ENCODE results near the gene SAMD14. TPM values are rescaled to one million over a fixed set of nuclear protein-coding genes. Genes with fewer than 3 reads are reported as not detected.

Gene SAMD14
- total and polyA plus RNA-seq, 11 donors: 0.44 to 3.9 (median 1.2) TPM

- TF ChIP-seq CTCF (IDR thresholded peaks at IDR 0.05): no peak
- no peak for TF ChIP-seq POLR2A (IDR thresholded peaks at IDR 0.05)
- intact Hi-C loops (cut with DNase I): no loop called here
- Histone ChIP-seq H3K4me3 (no peak overlapping the region), H3K27me3 (no peaks in the 10 kb centered on the region), H3K27ac (peak overlapping the region in 3 of 12 donors; percentile 17 to 99 (median 95)), H3K9me3 (no peaks in the 10 kb centered on the region), H3K36me3 (peaks cover 0 to 59% (median 56%) of the 10 kb centered on the region in 9 donors), H3K4me1 (peaks cover 16 to 87% (median 63%) of the 10 kb centered on the region in 12 donors)
- no peak for DNase-seq
- WGBS, 4 donors: 71 to 80% (median 77%) methylated on average over 6 of the region's 6 CpGs
- ATAC-seq: no peak
These were observed 14.4 kb upstream of the SAMD14 start for GRCh38 chr17:50144355-50144754.

- 89 to 93% (median 91%) methylated on average over 19 to 20 of the region's 20 CpGs for WGBS, 4 donors
These were observed 13.7 kb upstream of the SAMD14 start for GRCh38 chr17:50143461-50144176.

GRCh38 chr17:50141745-50142110 is 11.8 kb upstream of the SAMD14 start:
- H3K36me3 ChIP-seq: peaks cover 0 to 86% (median 82%) of the 10 kb centered on the region in 9 donors
- peak overlapping the region in 8 of 12 donors; percentile 29 to 80 (median 73) for H3K27ac ChIP-seq
- WGBS, 4 donors: 56 to 72% (median 67%) methylated on average over 8 of the region's 8 CpGs
- H3K4me1 ChIP-seq: peaks cover 11 to 64% (median 47%) of the 10 kb centered on the region in 12 donors
- no peaks in the 10 kb centered on the region for H3K27me3 ChIP-seq
- no peak for DNase-seq
- no peak for ATAC-seq
- peak overlapping the region in 1 of 12 donors; percentile 28 for H3K4me3 ChIP-seq
- H3K9me3 ChIP-seq: no peaks in the 10 kb centered on the region
- TF ChIP-seq CTCF (IDR thresholded peaks at IDR 0.05): no peak
- no peak for TF ChIP-seq POLR2A (IDR thresholded peaks at IDR 0.05)
- intact Hi-C loops (cut with DNase I): loop anchor here in 1 of 10 donors (2.0 kb wide), 1 partner anchor 19 kb away; no protein-coding TSS in a partner anchor

More at GRCh38 chr17:50143461-50144176, 13.7 kb upstream of the SAMD14 start:
- Histone ChIP-seq H3K27ac (no peak overlapping the region), H3K9me3 (no peaks in the 10 kb centered on the region), H3K4me3 (no peak overlapping the region), H3K27me3 (no peaks in the 10 kb centered on the region), H3K36me3 (peaks cover 0 to 67% (median 63%) of the 10 kb centered on the region in 9 donors), H3K4me1 (peaks cover 16 to 82% (median 64%) of the 10 kb centered on the region in 12 donors)
- intact Hi-C loops (cut with DNase I): no loop called here
- TF ChIP-seq CTCF (IDR thresholded peaks at IDR 0.05): no peak
- TF ChIP-seq POLR2A (IDR thresholded peaks at IDR 0.05): no peak
- ATAC-seq: no peak
- peak in 1 of 5 donors; percentile 19 for DNase-seq

- WGBS, 4 donors: 78 to 86% (median 82%) methylated on average over 14 to 16 of the region's 16 CpGs
- Histone ChIP-seq H3K4me1 (peaks cover 6 to 58% (median 41%) of the 10 kb centered on the region in 12 donors), H3K27ac (peak overlapping the region; percentile 29 to 80 (median 56)), H3K9me3 (no peaks in the 10 kb centered on the region), H3K27me3 (no peaks in the 10 kb centered on the region), H3K36me3 (peaks cover 0 to 91% (median 87%) of the 10 kb centered on the region in 9 donors), H3K4me3 (peak overlapping the region in 1 of 12 donors; percentile 6)
- no peak for TF ChIP-seq CTCF (IDR thresholded peaks at IDR 0.05)
- TF ChIP-seq POLR2A (IDR thresholded peaks at IDR 0.05): no peak
- intact Hi-C loops (cut with DNase I): loop anchor here in 1 of 10 donors (2.0 kb wide), 1 partner anchor 20 kb away; no protein-coding TSS in a partner anchor
- DNase-seq (peak in 1 of 5 donors; percentile 21), ATAC-seq (peak in 1 of 4 donors; percentile 2)
These were observed 11.2 kb upstream of the SAMD14 start for GRCh38 chr17:50141026-50141744.

Data from heart left ventricle (tissue), 16 donors.